DMS53 (cell line): ENCODE measurements around the gene B9D1.
"Not testable (repeated sequence)": the region's sequence is repeated elsewhere in the genome, so short reads cannot be mapped to it uniquely, and the experiment has no call there.

Source experiments
- DNase-seq: peaks from one replicate; lab custom pipeline; 2025; lab: John Stamatoyannopoulos, UW

B9D1 gene

DNA sequence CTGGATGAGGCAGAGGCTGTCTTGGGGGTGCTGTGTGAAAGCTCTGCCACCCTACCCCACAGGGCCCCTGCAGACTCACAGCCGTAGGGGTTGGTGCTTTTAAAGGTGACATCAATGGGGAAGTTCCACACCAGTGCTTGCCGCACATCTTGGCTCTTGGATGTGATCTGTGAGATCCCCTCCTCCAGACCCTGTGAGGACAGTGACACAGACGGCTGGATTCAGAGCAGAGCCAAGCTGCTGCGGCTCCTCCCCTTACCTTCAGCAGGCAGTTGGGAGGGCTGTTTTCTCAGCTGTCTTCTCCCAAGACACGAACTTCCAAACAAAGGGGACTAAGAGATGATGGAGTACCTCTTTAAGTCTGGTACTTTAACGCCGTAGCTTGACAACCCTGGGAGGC, 4.8 kb downstream of the B9D1 start:
- no peak for DNase-seq

DNA sequence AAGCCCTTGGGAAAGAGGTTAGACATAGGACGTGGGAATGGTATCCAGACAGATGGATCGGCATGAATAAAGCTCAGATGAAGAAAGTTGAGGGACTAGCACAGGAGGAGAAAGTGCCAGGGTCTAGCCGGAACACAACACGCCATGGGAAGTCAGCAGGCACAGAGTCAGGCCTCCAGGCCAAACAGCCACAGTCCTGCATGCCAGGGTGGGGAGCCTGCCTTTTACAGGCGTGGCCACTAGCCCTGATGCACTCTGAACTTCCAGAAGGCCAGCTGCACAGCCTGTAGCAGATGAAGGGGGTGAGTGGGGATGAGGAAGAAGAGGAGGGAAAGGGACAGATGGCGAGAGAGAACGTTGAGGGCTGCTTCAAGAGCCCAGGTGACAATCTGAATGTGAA, 5.2 kb downstream of the B9D1 start:
- no peak for DNase-seq

DNA sequence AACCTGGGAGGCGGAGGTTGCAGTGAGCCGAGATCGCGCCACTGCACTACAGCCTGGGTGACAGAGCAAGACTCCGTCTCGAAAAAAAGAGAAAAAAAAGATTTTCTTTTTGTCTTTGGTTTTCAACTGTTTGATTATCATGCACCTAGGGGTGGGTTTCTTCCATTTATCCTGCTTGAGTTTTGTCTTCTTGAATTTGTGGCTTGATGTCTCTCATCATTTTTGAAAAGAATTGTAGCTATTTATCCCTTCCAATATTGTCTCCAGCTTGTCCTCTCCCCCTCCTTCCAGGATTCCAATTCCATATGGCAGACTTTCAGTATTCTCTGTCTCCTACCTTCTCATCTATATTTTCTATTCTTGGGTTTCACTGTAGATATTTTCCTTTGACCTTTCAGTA, 7.8 kb downstream of the B9D1 start:
- DNase-seq, result no peak

DNA sequence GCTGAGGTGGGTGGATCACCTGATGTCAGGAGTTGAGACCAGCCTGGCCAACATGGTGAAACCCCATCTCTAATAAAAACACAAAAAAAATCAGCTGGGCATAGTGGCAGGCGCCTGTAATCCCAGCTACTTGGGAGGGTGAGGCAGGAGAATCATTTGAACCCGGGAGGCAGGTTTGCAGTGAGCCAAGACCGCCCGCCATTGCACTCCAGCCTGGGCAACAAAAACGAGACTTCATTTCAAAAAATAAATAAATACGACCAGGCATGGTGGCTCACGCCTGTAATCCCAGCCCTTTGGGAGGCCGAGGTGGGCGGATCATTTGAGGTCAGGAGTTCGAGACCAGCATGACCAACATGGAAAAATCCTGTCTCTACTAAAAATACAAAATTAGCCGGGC, 9.1 kb downstream of the B9D1 start:
- DNase-seq, result not testable (repeated sequence)

DNA sequence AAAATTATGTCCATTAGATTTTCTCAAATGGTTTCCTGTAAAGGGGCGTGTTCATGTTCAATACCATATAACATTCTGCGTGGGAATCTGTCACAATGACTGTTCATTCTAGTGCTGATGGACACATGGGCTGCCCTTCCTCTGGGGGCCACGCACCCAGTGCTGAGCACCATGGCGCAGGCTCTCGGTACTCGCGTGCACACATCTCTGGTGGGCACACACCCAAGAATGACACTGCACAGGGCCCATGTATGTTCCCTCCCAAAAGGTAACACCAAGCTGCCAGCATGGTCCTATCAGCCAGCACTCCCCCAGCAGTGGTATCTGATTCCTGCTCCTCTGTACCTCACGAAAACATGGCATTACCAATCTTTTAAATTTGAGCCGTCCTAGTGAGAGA, 13.7 kb downstream of the B9D1 start:
- DNase-seq, result no peak

DNA sequence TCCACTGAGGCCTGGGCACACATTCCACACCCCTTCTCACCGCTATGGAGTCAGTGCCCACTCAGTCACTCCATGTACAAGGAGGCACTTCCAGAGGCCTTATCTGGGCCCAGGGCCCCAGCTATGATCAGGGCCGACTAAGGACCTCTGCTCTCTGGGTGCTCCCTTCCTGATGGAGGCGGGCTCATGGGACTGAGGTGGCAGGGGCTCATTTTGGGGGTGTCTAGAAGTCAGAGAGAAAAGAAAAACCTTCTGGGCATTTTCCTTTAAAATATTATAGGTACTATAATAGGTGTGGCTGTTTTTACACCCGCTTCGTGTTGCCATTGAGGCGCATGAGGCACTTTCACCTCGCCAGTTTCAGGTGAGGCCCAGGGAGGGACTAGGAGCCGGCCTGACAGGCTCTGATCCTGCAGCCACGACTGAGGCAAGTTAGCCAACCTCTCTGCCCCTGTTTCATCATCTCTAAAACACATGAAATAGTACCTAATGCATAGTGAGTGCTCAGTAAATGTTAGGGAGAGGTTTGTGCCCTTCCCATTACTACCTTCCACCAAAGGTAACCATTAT, 14.4 kb downstream of the B9D1 start:
- DNase-seq, result no peak

DNA sequence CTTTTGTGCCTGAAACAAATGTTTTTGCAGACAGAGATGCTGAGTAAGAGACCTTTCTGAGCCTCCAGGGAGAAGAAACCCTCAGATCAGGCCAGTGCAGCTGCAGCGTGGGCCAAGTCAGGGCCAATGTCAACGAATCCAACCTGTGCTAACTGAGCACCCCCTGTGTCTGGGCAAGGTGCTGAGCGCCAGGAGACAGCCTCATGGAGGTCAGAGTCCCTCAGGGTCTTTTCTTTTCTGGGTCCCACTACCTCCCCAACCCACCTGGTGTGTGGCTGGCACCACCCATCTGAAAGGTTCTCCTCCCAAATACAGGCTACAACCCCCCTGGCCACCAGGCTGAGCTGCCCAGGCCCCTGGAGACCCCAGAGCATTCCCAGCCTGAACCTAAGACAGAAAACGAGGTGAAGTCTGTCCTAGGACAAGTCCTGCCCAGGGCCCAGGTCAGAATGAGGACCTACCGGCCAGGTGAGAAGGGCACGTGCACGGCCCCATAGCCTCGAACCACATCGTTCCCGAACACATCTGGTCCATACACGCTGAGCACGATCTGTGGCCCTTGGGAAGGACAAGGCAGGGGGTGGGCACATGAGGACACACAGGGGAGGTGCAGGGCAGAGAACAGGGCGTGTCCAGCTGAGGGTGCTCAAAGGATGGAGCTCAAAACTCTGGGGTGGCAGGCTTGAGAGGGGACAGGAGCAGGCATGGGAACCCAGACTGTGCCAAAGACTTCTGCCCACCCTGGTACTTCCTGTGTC, 15.0 kb downstream of the B9D1 start:
- no peak for DNase-seq

DNA sequence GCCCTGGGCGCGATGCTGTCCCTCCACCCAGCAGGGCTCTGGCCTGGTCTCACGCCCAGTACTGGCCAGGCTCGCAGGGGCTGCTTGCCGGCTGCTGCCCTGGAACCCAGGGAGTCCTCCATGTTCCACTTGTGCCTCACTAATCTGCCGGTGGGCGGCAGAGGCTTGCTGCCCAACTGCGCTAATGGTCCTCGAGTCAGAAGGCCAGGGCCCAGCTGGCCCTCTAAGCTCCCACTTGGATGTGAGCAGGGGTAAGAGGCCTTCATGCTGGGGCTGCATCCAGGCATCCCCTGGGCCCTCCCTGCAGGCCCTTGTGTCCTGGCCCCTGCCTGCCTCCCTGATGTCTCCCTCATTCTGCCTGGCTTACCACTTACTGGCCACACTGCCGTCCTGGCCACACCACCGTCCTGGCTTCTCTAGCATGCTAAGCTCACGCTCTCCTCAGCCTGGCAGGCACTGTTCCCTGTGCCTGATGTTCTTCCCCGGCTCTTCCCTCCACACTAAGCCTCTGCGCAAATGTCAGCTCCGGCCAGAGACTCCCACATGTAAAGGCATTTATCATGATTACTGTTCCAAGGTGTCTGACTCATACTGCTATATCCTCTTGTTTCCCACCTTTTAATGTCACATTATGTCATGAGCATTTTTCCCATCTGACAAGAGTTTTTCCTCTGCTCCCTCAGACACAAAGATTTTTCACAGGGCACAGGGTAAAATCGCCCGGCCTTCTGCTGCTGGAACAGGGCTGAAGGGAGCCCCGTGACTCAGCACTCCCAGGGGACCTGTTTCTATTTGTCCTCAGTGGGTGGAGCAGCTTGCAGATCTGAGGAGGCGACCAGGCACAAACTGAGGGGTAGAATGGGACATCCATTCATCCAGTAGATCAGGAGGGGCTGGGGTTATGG, 15.9 kb downstream of the B9D1 start:
- peak; percentile 53 for DNase-seq

DNA sequence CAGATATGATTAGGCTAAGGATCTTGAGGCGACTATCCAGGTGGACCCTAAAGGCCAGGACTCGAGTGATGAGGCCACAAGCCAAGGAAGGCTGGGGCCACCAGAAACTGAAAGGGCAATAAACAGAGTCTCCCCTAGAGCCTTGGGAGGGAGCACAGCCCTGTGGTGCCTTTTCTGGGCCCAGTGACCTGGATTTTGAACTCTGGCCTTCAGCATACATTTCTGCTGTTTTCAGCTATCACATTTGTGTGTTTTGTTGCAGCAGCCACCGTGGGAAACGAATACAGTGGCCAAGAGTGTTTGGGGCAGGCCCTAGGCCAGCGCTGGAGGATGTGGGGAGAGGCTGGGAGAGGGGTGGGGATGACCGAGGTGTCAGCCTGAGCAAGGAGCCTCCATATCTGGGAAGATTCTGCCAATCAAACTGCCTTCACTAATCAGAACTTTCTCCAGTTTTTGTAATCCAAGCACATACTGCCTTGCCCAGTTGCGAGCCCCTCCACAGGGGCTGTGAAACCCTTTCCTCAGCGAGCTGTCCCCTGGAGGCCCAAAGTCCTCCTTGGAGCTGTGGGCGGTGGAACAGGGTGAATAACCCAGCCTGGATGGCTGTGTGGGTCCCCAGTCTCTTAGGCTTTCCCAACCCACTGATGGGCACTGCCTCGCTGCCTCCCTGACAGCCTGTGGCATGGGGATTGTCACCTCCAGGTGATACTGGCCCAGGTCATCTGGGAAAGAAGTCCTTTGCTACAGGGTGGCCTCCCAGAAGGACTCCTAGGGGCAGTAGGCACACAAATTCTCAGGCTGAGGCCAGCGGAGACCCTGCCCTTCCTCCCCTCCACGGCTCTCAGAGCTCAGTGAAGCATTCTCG, 16.8 kb downstream of the B9D1 start:
- no peak for DNase-seq

DNA sequence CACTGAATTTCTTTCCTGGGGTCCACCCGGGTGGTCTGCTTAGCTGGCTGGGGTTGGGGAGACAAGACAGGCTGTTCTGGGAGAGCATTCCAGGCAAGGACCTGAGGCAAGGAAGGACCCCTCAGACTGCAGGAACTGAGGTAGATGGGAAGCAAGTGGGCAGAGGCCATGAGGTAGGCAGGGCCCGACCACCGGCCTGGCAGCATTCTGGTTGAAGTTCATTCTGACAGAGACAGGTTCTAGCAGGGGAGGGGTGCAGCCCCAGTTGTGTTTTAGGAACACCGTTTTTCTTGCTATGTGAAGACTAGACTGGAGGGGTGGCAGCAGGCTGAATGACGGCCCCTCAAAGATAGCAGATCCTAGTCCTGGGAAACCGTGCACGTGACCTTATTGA, 17.5 kb downstream of the B9D1 start:
- DNase-seq, result no peak

DNA sequence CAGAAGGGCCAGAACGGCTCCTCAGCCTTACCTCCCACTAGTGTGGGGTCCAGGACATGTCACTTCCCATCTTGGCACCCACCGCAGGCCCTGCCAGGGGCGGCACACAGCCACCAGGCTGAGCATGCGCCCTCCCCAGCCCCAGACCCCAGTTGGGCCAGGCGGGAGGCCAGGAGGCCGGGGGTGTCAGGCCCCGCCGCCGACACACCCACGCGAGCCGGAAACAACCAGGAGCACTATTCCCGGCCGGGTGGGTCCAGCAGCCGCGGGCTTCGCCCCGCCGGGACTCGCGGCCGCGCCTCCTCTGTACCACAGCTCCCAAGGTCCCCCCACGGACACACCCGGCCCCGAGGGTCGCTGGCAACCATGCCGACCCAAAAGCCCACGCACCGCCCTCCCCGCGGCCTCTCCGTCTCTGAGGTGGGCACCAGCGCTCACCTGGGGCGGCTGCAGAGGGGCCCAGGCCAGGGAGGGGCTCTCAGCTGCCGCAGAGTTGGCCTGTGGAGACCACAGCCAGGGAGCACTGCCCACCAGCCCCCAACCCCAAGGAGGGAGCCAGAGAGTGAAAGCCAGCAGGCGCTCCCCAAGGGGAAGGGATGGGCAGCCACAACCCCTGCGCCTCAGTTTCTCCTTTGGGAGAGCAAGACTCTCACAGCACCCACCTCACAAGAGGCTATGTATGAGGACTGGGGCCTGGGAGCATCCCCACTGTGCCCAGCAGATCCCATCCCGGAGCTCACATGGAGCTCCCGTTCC, 18.0 kb downstream of the B9D1 start:
- no peak for DNase-seq

DNA sequence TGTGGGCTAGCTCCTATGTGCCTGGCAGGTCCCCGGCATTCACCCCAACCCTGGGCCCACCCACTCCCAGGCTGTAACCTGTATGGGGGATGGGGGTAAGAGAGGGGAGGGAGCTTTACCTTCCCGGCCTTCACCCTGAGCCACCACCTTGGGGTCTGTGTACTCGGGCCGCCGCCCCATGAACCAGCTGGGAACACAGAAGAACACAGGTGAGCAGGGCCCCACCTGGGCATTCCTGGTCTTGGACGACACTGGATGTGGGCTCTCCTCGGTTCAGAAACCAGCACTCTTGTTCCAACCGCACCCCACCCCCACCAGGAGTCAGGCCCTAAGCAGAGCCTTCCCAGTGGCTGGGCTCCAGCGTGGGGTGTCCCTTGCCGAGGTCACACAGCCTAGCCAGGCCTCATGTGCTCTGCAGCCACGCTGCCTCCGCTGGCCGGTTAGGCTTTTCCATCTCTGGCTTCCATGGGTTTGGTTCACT, 18.8 kb downstream of the B9D1 start:
- DNase-seq, result no peak

DNA sequence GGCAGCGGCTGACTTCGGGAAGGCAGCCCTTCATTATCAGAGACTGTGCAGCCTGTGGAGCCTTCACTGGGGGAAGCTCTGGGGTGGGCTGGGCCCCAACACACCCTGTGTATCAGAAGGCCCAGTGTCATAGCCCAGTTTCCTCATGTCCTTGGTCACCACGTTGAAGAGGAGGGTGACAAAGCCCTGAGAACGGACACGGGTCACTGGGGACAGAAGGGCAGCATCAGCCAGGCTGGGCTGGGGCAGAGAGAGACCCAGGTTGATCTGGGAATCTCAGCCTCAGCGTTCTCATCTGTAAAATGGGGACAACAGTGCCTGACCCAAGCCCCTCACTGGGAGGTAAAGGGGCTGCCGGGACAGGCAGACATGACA, 19.3 kb downstream of the B9D1 start:
- DNase-seq, result no peak

DNA sequence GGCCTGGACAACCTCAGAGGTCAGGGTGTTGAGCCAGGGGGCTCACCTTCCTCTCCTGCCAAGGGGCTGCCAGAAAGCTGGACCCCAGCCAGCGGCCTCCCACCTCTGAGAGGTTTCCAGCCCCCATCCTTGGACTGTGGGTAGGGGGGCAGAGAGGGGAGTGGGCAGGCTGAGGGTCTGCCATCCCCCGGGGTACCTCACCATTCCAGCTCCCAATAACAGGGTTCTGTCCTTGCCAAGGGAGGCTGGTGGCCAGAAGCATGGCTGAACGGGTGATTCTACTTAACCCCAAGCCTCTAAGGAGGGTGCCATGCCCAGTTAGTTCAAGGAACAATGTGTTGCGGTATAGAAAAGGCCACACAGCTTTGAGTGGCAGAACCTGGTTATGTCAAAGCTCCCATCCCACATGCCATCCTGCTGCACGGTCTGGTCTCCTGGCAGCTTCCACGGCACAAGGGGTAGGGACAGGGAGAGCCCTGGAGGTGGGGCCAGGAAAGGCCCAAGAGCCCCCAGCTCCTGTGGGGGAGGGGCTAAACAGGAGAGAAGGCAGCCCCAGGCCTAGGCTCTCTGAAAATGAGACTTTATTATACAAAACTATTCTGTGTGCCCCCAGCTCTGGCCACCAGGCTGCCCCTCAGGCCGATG, 19.8 kb downstream of the B9D1 start:
- no peak for DNase-seq

DNA sequence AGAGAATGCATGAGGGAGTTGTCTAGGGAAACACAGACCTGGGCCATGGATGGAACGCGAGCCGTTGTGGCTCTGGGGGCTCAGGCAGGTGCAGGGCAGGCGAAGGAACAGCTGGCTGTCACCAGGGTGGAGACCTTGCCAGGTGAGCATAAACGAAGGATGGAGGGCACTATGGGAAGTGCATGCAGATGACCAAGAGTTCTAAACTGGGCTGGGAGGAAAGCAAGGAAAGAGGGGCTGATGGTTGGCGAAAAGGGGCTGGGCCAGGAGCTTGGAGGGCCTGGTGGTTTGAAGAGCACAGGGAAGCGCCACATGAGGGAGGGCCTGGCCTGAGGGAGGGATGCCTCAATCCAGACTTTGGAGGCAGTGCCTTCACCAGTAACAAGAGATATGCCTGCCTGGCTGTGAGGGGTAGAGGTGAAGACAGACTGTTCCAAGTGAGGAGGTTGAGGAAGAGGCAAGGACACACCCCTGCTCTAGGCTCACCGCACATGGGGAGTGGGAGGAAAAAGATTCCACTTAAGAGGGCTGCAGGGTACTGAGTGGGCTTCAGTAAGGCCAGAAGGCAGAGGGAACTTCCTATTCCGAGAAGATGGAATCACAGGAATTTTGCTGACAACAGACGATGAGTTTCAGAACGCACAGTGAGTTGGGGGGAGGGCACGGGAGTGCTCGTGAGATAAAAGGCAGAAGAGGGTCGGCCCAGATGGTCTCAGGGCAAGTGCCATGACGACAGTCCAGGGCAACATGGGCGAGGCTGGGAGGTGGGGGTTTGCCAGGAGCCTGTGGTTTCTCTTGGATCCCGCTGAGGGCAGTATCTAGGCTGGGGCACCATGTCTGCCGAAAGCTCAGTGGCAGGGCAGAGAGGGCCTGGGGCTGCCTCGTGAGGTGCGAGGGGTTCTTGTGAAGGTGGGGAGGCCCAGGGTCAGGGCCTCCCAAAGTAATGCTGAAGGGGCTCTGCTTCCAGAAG, 20.6 kb downstream of the B9D1 start:
- no peak for DNase-seq

DNA sequence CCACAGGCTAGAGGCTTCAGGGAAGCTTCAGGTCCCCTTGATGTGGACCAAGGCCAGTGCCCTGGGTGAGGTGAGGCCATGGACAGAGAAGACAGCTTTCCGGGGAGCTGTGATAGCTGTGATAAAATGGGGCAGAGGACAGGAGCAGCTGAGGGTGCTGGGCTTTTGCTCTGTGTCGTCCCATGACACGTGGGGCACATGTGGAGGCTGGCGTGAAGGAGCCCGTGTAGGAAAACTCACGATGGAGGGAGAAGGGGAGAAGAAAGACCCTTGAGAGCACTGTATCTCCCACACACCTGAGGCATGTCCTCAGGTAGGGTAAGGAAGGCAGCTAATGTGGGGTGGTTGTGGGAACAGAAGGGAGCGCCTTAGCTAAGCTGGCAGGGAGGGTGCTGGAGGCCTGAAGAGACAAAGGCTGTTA, 21.3 kb downstream of the B9D1 start:
- no peak for DNase-seq

DNA sequence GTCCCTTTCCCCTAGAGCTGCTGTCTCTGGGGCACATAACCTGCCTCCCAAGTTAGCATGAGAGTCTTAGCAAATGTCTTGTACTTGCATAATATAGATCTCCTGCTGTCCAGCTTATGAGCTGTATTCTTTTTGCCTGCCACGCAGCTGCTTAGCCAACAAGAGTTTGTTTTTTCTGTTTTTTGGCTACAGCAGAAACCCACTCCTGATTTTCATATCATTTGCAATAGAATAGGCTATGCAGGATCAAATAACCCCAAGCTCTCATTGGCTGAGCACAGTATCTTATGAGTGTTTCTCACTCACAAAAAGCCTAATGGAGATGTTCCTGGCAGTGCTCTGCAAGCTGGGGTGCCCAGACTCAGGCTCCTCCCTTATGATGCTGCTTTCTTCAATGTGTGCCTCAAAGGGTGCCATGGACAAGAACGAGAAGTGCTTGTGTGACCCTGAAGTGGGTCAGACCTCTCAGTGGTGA, 23.1 kb downstream of the B9D1 start:
- no peak for DNase-seq

DNA sequence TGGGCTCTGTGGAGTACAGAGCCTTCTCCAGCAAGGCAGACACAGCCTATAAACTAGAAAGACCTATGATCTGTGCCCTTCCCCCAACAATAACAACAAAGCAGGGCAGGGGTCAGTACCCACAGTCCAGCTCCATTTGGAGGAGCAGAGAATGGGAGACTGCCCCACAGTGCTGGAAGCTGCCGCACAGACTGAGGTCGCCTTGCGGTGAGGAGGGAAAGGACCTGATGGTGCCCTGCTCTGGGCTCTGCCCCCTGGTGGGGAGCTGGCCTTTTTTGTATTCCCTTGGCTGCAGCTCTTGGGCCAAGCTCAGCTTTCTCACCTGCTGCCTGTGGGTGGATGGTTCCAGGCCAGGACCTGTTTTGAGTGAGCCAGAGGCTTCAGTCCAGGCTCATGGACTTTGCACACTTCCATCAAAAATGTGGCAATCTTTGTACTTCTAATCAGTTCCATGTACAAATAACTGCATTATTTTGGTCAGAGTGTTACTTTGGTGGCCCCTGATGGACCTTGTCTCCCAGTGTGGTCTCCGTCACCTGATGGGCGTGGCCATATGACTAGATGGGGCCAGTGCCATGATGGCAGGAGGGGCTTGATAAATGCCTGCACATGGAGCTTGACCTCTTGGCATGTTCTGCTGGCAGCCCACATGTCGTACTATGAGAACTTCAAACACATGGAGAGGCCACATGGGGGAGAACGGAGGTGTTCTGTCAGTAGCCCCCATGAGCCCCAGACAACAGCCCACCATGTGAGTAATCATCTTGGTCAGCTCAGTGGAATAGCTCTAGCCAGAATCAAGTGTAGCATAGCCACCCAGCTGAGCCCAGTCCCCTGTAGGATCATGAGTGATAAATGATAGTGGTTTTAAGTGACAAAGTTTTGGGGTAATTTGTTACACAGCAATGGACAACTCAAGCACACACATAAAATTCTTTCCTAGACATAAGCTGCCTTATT, 24.2 kb downstream of the B9D1 start:
- DNase-seq, result peak; percentile 72
